Measurements from ENCODE around the gene C1QTNF1. TPM values are rescaled to one million over a fixed set of nuclear protein-coding genes. Genes with fewer than 3 reads are reported as not detected.
A peak's percentile ranks its signal among the peaks of the same experiment; 100 is the strongest.

Gene C1QTNF1
- total and polyA plus RNA-seq, 9 of the 15 experiments (the other 6 are each of a cell fraction or from before 2014, with no cell fraction given): 0.09 TPM; not detected in 8

DNA sequence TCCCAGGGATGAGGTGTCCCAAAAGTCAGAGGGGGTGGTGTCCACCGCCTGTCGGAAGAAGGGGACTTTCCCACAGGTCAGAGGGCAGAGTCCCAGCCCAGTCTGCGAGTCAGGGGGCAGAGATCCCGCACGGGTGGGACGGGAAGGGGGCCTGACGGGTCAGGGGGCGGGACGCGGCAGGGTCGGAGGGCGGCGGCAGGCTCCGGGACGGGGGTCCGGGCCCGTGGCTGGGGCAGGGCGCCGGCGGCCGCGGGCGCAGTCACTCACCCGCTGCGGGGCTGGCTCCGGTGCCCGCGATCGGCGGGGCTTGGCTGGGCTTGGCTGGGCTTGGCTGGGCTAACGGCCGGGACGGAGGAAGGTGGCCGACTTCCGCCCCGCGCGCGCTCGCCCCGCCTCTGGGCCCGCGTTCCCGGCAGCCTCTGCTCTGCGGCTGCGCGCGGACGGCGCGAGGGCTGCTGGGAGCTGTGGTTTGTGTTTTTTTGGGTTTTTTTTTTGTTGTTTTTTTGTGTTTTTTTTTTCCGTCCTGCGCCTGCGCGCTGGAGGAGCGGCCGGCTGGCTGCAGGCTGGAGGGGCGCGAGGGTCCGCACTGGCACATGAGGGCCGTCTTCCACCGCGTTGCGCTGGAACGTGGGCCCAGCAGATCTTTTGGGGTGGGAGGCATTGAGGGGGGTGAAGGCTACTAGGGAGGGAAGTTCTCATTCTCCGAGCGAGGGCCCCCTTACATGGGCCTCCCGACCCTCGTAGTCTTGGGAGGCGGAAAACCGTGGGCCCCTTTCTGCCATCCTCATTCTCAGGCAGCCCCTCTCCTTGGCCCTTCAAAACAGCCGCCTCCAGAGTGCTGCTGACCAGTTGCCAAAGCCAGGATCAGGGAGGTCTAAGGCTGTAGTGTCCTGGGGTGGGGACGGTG, 14.3 kb upstream of the C1QTNF1 start, which contains the start of gene CANT1 (continued):
- TF ChIP-seq REST (IDR thresholded peaks at IDR 0.05; ENCODE audit: borderline replicate concordance) (no peak), REST (CRISPR knock-in tag; IDR thresholded peaks at IDR 0.05; ENCODE audit: low read depth) (no peak), PPARD (CRISPR knock-in tag; IDR thresholded peaks at IDR 0.05) (no peak), POU5F1 (IDR thresholded peaks at IDR 0.05; ENCODE audit: borderline replicate concordance, low read depth, low read length, partially characterized antibody) (peak; percentile 46), GTF2E2 (tag; IDR thresholded peaks at IDR 0.05) (peak; percentile 54; the same call in 1 of the 2 replicates), ARHGAP35 (IDR thresholded peaks at IDR 0.05; ENCODE audit: partially characterized antibody) (no peak), CXXC5 (CRISPR knock-in tag; IDR thresholded peaks at IDR 0.05) (peak; percentile 74), ZNF324 (CRISPR knock-in tag; IDR thresholded peaks at IDR 0.05) (no peak), SMAD2 (IDR thresholded peaks at IDR 0.05; ENCODE audit: low read depth, low read length) (no peak), L3MBTL2 (IDR thresholded peaks at IDR 0.05) (peak; percentile 77), GTF2F1 (IDR thresholded peaks at IDR 0.05; ENCODE audit: low read depth, low read length) (no peak), SIN3A (IDR thresholded peaks at IDR 0.05; ENCODE audit: borderline replicate concordance in 2 of 2, control insufficient read depth in 1 of 2, low read depth in 2 of 2, low read length in 2 of 2) (peak; percentile 51 to 64; a peak in 2 of 4 replicates), TARDBP (IDR thresholded peaks at IDR 0.05) (no peak), ZFP36 (IDR thresholded peaks at IDR 0.05; ENCODE audit: low read depth, low read length, partially characterized antibody) (no peak), MTA3 (IDR thresholded peaks at IDR 0.05; ENCODE audit: borderline replicate concordance) (no peak)
- TF ChIP-seq, protein P1, sequence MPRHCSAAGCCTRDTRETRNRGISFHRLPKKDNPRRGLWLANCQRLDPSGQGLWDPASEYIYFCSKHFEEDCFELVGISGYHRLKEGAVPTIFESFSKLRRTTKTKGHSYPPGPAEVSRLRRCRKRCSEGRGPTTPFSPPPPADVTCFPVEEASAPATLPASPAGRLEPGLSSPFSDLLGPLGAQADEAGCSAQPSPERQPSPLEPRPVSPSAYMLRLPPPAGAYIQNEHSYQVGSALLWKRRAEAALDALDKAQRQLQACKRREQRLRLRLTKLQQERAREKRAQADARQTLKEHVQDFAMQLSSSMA (CRISPR knock-in tag; IDR thresholded peaks at IDR 0.05): no peak
- TF ChIP-seq, protein P2, sequence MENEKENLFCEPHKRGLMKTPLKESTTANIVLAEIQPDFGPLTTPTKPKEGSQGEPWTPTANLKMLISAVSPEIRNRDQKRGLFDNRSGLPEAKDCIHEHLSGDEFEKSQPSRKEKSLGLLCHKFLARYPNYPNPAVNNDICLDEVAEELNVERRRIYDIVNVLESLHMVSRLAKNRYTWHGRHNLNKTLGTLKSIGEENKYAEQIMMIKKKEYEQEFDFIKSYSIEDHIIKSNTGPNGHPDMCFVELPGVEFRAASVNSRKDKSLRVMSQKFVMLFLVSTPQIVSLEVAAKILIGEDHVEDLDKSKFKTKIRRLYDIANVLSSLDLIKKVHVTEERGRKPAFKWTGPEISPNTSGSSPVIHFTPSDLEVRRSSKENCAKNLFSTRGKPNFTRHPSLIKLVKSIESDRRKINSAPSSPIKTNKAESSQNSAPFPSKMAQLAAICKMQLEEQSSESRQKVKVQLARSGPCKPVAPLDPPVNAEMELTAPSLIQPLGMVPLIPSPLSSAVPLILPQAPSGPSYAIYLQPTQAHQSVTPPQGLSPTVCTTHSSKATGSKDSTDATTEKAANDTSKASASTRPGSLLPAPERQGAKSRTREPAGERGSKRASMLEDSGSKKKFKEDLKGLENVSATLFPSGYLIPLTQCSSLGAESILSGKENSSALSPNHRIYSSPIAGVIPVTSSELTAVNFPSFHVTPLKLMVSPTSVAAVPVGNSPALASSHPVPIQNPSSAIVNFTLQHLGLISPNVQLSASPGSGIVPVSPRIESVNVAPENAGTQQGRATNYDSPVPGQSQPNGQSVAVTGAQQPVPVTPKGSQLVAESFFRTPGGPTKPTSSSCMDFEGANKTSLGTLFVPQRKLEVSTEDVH (IDR thresholded peaks at IDR 0.05; ENCODE audit: low read depth, partially characterized antibody): peak; percentile 42

Measured in K562 (cell line).